Activated CD4-positive, CD25-positive, alpha-beta regulatory T cell treated with anti-CD3 and anti-CD28 coated beads, Interleukin-2, amount 50 U/mL, for 16 hours (primary cell): ENCODE measurements around the gene C11orf16.
"Not testable (repeated sequence)": the region's sequence is repeated elsewhere in the genome, so short reads cannot be mapped to it uniquely, and the experiment has no call there.

Source experiments
- DNase-seq: peaks from one replicate; pipeline ENCODE4 v3.0.0-alpha.2; 2020; ENCODE audit warnings: low read depth, low spot score

The C11orf16 gene

DNA sequence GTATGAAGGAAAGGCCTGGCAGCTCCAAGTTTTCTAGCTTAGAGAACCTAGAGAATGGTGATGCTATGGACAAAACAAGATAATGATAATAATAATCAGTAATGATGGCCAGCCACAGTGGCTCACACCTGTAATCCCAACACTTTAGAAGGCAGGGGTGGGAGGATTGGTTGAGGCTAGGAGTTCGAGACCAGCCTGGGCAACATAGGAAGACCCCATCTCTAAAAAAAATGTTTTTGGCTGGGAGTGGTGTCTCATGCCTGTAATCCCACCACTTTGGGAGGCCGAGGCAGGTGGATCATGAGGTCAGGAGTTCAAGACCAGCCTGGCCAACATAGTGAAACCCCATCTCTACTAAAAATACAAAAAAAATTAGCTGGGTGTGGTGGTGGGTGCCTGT lies 3.0 kb upstream of the C11orf16 start:
- not testable (repeated sequence) for DNase-seq

GRCh38 chr11:8934742-8935488 lies 2.2 kb upstream of the C11orf16 start:
- DNase-seq, result no peak

DNA sequence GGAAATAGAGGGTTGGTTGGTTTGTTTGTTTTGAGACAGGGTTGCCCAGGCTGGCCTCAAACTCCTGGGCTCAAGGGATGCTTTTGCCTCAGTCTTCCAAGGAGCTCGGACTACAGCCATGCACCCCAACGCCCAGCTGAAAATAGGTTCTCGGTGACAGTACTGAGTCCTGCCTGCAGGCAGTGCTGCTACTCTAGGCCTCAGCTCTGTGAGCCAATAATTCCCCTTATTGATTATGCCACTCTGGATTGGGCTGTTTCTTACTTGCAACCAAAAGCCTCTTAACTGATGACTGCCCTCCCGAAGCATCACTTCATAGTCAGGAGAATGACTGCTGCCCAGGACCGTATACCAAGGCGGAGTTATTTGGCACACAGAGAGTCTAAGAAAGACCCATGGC lies 1.2 kb upstream of the C11orf16 start:
- DNase-seq, result no peak

DNA sequence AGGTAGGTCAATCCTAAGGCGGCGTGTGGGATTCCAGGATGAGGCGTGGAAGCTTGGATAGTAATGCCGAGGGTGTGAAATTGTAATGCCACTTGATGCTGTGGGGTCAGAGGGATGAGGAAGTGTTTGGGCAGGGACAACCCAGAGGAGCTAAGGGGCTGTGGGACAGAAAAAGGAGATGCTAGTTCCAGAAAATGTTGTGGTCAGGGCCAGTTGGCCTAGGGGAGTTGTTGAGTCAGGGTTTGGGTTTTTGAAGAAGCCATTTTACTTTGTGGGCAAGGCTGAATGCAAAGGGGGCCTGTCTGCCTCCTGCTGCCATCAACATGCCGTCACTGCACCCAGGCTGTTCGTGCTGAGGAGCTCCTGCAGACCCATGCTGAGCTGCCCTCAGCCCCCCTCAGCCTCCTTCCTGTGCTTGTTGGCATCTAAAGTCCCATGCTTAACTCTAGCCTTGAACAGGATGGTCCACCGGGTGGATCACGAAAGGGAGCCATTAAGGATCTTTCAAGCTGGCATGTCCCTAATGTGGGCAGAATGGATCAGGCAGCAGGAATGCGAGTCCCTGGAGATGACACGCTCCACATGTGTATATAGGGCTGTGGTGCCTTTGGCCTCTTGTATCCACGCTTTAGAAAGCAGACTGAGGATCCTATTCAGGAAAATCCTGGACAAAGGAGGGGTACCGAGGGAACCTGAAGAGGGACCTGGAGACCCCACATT lies 2.1 kb downstream of the C11orf16 start:
- DNase-seq, result no peak

GRCh38 chr11:8928981-8929615 lies 3.6 kb downstream of the C11orf16 start:
- DNase-seq, result no peak

- DNase-seq, result no peak
Observed at GRCh38 chr11:8928205-8928604, 4.5 kb downstream of the C11orf16 start.

DNA sequence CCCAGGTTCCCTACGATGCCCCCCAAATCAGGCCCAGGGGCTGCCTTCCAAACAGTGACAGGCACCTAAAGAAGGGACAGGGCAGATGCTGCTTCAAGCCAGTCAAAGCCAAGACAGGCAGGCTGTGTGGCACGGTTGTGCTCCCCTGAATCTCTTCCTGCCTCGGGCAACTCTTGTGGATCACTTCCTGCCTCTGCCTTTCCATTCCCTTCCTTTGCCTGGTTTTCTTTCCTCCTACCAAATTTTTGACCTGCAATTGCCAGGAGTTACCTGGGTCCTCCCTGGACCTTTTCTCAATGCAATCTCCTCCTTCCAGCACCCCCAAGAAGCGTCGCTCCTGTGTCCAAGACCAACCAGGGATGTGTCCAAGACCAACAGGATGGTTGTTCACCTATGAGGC lies 5.5 kb downstream of the C11orf16 start:
- no peak for DNase-seq

GRCh38 chr11:8926236-8926635 lies 6.5 kb downstream of the C11orf16 start:
- no peak for DNase-seq

DNA sequence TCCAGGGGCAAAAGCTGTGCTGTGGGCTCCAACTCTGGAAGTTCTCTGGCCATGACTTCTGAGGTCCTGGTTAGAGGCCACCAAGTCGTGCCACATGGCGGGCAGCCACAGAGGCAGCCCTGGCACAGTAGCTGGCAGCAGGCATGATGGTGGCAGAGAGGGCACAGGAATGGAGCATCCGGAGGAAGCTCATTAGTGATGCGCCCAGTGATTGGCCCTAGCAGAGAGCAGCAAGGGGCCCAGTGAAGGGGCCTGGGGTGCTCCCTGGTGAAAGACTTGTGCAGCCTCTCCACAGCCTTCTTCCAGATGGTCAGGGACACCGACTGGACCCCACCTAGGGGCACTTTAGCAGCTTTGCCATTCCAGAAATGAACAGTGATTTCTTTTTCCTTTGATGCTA lies 7.0 kb downstream of the C11orf16 start:
- no peak for DNase-seq

GRCh38 chr11:8922691-8923090 lies 10.1 kb downstream of the C11orf16 start:
- no peak for DNase-seq

GRCh38 chr11:8917157-8917825 lies 15.5 kb downstream of the C11orf16 start:
- no peak for DNase-seq

DNA sequence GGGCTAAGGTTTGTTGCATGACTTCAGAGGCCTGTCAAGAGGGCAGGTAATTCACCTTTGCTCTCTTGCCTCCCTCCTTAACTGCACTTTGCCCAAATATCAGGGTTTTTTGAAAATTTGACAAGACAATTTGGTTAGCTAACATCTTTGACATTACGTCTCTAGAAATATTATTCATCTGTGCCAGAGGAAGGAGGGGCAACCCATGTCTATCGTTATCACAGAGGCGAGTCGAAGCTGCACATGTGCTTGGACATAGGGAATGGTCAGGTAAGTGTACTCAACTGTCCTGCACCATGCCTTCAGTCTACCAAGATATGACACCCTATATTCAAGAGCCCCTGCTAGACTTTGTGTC lies 18.1 kb downstream of the C11orf16 start:
- no peak for DNase-seq

GRCh38 chr11:8913961-8914660 lies 18.6 kb downstream of the C11orf16 start:
- DNase-seq, result no peak

DNA sequence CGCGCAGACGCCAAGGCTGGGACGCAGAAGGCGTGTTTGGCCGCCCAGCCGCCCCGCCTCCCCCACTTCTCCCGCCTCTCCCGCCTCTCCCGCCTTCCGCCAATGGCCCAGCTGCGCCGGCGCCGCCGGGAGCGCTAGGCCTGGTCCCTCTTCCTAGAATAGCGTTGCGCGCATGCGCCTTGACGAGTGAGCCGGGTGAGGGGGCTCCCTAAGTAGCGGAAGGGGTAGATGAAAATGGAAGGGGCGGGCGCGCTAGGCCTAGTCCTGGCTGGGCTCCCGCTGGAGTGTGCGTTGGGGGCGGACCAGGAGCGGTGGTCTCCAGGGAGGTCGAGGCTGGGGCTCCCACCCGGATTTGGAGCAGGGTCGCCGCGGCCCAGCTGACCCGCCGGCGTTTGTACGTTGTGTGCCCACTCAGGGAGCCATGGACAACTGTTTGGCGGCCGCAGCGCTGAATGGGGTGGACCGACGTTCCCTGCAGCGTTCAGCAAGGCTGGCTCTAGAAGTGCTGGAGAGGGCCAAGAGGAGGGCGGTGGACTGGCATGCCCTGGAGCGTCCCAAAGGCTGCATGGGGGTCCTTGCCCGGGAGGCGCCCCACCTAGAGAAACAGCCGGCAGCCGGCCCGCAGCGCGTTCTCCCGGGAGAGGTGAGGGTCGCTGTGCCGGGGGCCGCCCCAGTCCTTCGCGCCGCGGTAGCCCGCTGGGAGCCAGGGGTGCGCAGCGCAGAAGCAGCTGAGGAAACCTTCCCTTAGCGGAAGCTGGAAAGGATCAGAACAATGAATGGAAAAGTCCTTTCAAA lies 21.5 kb downstream of the C11orf16 start, which contains the start of gene AKIP1:
AKIP1 (plus strand) TSS at position 161 of the 795 bp plus-strand sequence; CDS start at position 422, 261 bp downstream.
- peak; percentile 60 for DNase-seq

- DNase-seq, result no peak
Observed at GRCh38 chr11:8910649-8911026, 22.1 kb downstream of the C11orf16 start.

- no peak for DNase-seq
Observed at GRCh38 chr11:8908099-8908498, 24.6 kb downstream of the C11orf16 start.

DNA sequence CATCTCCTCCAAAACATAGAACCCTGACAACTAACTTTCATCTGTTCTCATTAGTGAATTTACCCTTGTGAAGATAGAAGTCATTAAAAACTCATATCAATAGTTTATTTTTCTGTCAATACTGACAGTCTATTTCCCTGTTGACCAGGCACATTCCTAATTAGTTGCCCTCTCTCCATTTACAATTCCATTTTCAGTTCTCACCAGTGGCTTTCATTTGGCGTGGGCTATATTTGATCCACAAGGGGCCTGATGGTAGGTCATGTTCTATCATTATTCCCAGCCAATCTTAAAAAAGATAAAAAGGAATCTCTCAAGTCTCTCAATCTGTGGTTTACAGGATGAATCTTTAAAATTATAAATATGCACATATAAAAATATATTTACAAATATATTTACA lies 25.6 kb downstream of the C11orf16 start:
- no peak for DNase-seq

DNA sequence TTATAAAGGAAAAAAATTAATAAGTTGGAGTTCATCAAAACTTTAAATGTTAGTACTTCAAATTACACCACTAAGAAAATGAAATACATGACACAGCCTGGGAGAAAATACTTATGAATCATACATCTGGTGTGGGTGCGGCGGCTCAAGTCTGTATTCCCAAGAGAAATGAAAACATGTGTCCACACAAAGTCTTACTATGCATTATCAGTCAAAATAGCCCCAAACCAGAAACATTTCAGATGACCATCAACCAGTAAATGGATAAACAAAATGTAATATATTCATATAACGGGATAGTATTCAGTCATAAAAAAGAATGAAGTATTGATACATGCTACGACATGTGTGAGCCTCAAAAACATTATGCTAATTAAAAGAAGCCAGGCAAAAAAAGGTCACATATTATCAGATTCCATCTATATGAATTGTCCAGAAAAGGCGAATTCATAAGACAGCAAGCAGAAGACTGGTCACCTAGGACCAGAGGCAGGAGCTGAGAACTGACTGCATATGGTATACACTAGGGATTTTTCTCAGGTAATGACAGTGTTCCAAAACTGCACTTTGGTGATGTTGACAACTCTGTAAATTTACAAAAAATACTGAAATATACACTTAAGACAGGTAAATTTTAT lies 27.1 kb downstream of the C11orf16 start:
- DNase-seq, result no peak

GRCh38 chr11:8899119-8899753 lies 33.5 kb downstream of the C11orf16 start:
- no peak for DNase-seq

GRCh38 chr11:8891185-8891584 lies 41.6 kb downstream of the C11orf16 start:
- not testable (repeated sequence) for DNase-seq
